GM13976 (cell line): Measurements from ENCODE around the gene SFMBT2.
"Not testable (repeated sequence)": the region's sequence is repeated elsewhere in the genome, so short reads cannot be mapped to it uniquely, and the experiment has no call there.

Experiments
- DNase-seq: peaks from one replicate; pipeline ENCODE4 v3.0.0; 2012; ENCODE audit warnings: low spot score
- in situ Hi-C: fragments of 300-500 bp; cut with MboI; formaldehyde crosslinking; loops from one replicate; pipeline ENCODE4 v1.12.0; 2022; ENCODE audit warnings: low sequenced_read_pairs, mixed read lengths, inconsistent platforms; ENCODE audit not compliant: unreplicated experiment
- TF ChIP-seq, protein P1 (sequence below): IDR thresholded peaks from 2 replicates; pipeline ENCODE4 v1.5.1; 2012; ENCODE audit warnings: borderline replicate concordance, mild to moderate bottlenecking; ENCODE audit not compliant: insufficient read depth; ENCODE audit errors: extremely low read depth, missing control alignments, control extremely low read depth

Gene SFMBT2

DNA sequence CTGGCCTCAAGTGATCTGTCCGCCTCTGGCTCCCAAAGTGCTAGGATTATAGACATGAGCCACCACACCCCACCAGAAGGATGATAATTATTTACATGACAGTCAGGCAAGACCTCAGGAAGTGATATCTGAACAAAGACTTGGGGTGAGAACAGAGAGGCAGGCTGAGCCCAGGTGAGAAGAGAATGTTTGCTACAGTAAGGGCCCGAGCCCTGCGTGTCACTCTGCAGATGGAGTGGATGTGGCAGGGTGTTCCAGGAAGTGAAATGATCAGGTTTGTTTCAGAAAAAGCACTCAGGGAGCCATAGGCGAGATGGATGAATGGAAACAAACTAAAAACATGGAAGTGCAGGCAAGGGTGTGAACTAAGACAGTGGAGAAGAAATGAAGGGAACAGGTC, 22.2 kb downstream of the SFMBT2 start:
- TF ChIP-seq, protein P1, sequence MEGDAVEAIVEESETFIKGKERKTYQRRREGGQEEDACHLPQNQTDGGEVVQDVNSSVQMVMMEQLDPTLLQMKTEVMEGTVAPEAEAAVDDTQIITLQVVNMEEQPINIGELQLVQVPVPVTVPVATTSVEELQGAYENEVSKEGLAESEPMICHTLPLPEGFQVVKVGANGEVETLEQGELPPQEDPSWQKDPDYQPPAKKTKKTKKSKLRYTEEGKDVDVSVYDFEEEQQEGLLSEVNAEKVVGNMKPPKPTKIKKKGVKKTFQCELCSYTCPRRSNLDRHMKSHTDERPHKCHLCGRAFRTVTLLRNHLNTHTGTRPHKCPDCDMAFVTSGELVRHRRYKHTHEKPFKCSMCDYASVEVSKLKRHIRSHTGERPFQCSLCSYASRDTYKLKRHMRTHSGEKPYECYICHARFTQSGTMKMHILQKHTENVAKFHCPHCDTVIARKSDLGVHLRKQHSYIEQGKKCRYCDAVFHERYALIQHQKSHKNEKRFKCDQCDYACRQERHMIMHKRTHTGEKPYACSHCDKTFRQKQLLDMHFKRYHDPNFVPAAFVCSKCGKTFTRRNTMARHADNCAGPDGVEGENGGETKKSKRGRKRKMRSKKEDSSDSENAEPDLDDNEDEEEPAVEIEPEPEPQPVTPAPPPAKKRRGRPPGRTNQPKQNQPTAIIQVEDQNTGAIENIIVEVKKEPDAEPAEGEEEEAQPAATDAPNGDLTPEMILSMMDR = no peak
- in situ Hi-C loops = no loop called here
- no peak for DNase-seq

DNA sequence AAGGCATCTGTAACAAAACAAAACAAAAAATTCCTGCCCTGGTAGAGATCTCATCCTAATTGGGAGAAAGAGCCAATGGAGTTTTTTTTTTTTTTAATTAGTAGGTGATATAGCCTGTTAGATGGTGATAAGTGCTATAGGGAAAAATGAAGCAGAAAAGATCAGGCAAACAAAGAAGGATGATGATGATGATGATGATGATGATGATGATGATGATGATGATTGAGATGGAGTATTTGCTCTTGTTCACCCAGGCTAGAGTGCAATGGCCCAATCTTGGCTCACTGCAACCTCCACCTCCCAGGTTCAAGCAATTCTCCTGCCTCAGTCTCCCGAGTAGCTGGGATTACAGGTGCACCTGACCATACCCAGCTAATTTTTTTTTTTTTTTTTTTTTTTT, 22.7 kb downstream of the SFMBT2 start:
- DNase-seq, in situ Hi-C loops: not testable (repeated sequence)

DNA sequence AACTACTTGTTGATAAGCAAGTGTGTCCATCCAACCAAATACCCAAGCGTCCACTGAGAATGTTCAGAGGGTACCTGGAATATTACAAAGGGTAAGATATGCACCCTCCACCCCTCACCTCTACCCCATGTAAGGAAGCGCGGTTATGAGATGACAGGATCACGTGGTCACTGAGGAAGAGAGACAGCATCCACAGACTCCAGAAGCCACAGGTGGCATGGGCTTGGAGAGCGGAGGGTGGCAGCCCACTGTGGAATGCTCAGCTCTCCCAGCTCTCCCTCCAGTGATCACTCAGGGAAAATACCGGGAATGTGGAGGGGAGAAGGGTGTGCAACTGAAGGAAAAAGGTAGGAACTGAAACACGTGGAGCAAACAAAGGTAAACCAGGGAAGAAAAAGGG, 25.7 kb downstream of the SFMBT2 start:
- in situ Hi-C loops = no loop called here
- DNase-seq = no peak
- TF ChIP-seq, protein P1 = no peak

DNA sequence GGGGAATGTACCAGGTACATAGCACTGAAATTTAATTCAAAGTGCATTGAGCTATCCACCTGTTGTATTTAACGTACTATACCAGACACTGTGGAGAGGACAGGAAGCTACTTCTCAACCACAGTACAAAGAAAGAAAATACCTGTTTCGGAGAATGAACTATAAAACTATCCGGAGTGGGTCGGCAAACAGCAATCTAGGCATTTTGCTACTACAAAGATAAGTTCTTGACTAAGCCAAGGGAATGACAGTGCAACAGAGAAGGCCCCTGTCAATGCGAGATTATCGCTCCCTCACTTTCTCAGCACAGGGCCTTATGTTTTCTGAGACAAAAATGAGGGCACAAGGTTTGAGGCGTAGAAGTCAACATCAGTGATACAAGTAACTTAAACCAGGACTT, 27.4 kb downstream of the SFMBT2 start:
- TF ChIP-seq, protein P1 = no peak
- DNase-seq = no peak
- in situ Hi-C loops = no loop called here

DNA sequence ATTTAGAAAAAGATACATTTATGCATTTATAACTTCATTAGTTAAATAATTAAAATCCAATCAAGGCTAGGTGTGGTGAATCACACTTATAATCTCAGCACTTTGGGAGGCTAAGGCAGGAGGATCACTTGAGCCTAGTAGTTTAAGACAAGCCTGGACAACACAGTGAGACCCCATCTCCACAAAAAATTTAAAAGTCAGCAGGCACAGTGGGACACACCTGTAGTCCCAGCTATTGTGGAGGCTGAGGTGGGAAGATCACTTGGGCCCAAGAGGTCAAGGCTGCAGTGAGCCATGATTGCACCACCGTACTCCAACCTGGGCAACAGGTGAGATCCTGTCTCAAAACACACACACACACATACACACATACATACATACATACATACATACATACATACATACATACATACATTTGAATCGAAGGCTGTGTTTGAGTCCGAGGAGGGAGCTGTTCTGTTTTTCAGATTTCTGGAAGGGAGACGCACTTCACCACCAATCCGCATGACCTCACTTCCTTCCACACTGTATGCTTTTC, 30.1 kb downstream of the SFMBT2 start:
- TF ChIP-seq, protein P1 = no peak
- in situ Hi-C loops = no loop called here

DNA sequence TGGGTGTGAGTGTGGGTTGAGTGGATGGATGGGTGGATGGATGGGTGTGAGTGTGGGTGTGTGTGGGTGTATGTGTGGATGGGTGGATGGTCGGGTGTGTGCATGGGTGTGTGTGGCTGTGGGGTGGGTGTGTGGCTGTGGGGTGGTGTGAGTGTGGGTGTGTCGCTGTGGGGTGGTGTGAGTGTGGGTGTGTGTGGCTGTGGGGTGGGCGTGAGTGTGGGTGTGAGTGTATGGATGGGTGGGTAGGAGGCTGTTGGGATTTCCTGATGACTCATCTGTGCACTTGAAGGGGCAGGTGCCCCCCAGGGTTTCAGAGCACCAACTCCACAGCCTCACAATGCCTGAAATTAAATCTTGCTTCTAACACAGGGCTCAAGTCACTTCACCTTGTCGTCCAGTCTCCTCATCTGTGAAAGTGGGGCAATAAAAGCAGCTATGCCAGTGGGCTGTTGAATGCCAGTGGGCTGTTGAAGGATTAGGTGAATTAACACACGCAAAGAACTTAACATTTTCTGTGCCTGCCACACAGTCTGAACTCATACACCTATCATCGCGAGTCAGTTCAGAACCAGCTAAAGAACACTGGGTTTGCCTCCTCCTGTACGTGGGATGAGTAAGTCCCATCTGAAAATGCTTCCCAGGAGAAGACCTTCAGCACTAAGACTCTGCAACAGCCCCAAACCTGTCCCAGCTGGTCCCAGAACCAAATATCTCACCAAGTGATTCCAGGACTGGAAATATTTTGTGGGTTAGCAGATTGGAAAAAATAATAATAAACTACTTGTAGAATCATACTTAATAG, 32.0 kb downstream of the SFMBT2 start:
- DNase-seq = no peak
- TF ChIP-seq, protein P1 = no peak
- in situ Hi-C loops = no loop called here

More for the DNA sequence above, 30.1 kb downstream of the SFMBT2 start:
- DNase-seq = no peak

DNA sequence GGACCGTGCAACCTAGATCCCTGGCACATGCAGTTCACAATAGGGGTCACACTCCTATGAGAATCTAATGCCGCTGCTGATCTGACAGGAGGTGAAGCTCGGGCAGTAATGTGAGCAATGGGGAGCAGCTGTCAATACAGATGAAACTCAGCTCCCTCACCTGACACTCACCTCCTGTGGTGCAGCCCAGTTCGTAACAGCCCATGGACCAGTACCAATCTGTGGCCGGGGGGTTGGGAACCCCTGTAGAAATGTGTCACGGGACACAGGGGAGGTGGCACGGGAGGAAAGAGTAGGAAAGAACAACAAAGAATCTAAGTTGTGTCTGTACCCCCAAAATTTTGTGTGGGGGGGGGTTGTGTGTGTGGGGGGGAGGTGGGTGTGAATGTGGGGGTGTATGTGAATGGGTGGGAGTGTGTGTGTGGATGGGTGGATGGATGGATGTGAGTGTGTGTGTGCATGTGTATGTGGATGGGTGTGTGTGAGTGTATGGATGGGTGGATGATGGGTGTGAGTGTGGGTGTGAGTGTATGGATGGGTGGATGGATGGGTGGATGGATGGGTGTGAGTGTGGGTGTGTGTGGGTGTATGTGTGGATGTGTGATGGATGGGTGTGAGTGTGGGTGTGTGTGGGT, 33.1 kb downstream of the SFMBT2 start:
- no peak for DNase-seq
- in situ Hi-C loops = no loop called here
- TF ChIP-seq, protein P1 = no peak
